Body of pancreas (tissue), 4 donors: Measurements from ENCODE around the gene SLC25A21. TPM values are rescaled to one million over a fixed set of nuclear protein-coding genes. Genes with fewer than 3 reads are reported as not detected.

Source experiments
- ATAC-seq: fragments of 150-250 bp; one replicate; pipeline ENCODE4 v1.9.1; 2016
- DNase-seq, 4 donors: peaks; one replicate each; pipeline ENCODE4 v3.0.0-alpha.2; 2019
- H3K27ac ChIP-seq, 4 donors: fragments of 200-600 bp; sonication (generic); 1 replicate in 3 of 4; 2 replicates in 1 of 4; pipeline versions ENCODE4 v1.5.1 to v1.6.1; 2016 to 2019; ENCODE audit warnings: mild to moderate bottlenecking in 1 of 4, mixed read lengths in 1 of 4, moderate library complexity in 1 of 4
- H3K27me3 ChIP-seq, 2 donors: fragments of 200-600 bp; sonication (generic); one replicate each; pipeline ENCODE4 v1.6.0; 2016; ENCODE audit warnings: mild to moderate bottlenecking in 1 of 2
- H3K36me3 ChIP-seq, 2 donors: fragments of 200-600 bp; sonication (generic); replicated peaks in 1 of 2; 2 replicates each; pipeline ENCODE4 v1.5.1; 2016; ENCODE audit warnings: low read depth in 2 of 2; ENCODE audit not compliant: insufficient read depth in 1 of 2
- H3K4me1 ChIP-seq: fragments of 200-600 bp; sonication (generic); one replicate; pipeline ENCODE4 v1.6.0; 2016
- H3K4me3 ChIP-seq, 2 donors: fragments of 200-600 bp; sonication (generic); 1 replicate in 1 of 2; 2 replicates in 1 of 2; pipeline ENCODE4 v1.5.1; 2016 to 2019
- H3K9me3 ChIP-seq, 3 donors: fragments of 200-600 bp; sonication (generic); 1 replicate in 2 of 3; 2 replicates in 1 of 3; pipeline ENCODE4 v1.5.1; 2016
- POLR2A ChIP-seq, 3 donors: fragments of 450-650 bp; IDR thresholded peaks; one replicate each; pipeline ENCODE4 v1.6.1; 2016; ENCODE audit warnings: antibody characterized with exemption in 3 of 3, mild to moderate bottlenecking in 2 of 3
- WGBS, 2 donors: methylation state at CpG; one replicate each; pipeline ENCODE4 v1.1.5; 2017; 5-methylcytosine and 5-hydroxymethylcytosine counted together
- intact Hi-C: fragments of 100-400 bp; cut with DNase I; formaldehyde crosslinking; loops from one replicate; pipeline ENCODE4 v1.15.1; 2023
- total RNA-seq, 2 donors: library from RNA; depleted of rRNA; stranded (reverse); fragments of >200 nt; gene quantifications; one replicate each; pipeline ENCODE4 v1.1.0, GENCODE V29; 2016
- TF ChIP-seq, protein P1 (sequence below), 7 experiments: fragments of 450-650 bp in 4 of 7; fragments of 200-600 bp in 3 of 7; sonication (generic) in 3 of 7; IDR thresholded peaks; one replicate each; pipeline ENCODE4 v1.5.1; 2016 to 2019; ENCODE audit warnings: antibody characterized with exemption in 7 of 7

Gene SLC25A21
- total RNA-seq, 2 donors from 2014 or later = not detected

DNA sequence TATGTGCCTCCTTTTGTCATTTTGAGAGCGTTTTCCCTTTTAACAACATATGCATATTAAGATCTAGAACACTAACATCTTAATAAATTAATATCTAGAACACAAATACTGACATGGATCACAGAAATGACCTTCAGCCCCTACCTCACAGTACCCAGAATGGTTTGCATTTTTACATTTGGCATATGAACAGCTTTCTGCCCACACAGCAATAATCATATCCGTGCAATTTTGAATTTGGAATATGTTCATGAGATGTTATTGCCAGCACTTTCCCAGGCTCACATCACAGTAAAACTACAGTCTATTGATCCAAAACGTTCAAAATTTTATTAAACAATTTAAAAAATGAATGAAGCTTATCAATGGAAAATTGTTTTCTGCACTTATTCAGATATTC is 114.6 kb downstream of the SLC25A21 start:
- peaks cover 0 to 12% (median 0%) of the 10 kb centered on the region in 3 donors for H3K9me3 ChIP-seq
- intact Hi-C loops = no loop called here
- no peak overlapping the region for H3K4me3 ChIP-seq
- no peak for ATAC-seq
- H3K36me3 ChIP-seq = no peaks in the 10 kb centered on the region
- no peaks in the 10 kb centered on the region for H3K27me3 ChIP-seq
- TF ChIP-seq, protein P1, sequence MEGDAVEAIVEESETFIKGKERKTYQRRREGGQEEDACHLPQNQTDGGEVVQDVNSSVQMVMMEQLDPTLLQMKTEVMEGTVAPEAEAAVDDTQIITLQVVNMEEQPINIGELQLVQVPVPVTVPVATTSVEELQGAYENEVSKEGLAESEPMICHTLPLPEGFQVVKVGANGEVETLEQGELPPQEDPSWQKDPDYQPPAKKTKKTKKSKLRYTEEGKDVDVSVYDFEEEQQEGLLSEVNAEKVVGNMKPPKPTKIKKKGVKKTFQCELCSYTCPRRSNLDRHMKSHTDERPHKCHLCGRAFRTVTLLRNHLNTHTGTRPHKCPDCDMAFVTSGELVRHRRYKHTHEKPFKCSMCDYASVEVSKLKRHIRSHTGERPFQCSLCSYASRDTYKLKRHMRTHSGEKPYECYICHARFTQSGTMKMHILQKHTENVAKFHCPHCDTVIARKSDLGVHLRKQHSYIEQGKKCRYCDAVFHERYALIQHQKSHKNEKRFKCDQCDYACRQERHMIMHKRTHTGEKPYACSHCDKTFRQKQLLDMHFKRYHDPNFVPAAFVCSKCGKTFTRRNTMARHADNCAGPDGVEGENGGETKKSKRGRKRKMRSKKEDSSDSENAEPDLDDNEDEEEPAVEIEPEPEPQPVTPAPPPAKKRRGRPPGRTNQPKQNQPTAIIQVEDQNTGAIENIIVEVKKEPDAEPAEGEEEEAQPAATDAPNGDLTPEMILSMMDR (IDR thresholded peaks at IDR 0.05) = no peak
- no peak for TF ChIP-seq POLR2A (IDR thresholded peaks at IDR 0.05)
- 50 to 60% methylated on average over 3 of the region's 3 CpGs for WGBS, 2 donors
- H3K4me1 ChIP-seq = peaks cover 11% of the 10 kb centered on the region
- no peak overlapping the region for H3K27ac ChIP-seq
- DNase-seq = no peak

GRCh38 chr14:37056473-37056872 is 115.9 kb downstream of the SLC25A21 start:
- Histone ChIP-seq H3K27ac (no peak overlapping the region), H3K4me1 (peaks cover 11% of the 10 kb centered on the region), H3K4me3 (no peak overlapping the region), H3K9me3 (peaks cover 0 to 12% (median 0%) of the 10 kb centered on the region in 3 donors), H3K27me3 (no peaks in the 10 kb centered on the region), H3K36me3 (no peaks in the 10 kb centered on the region)
- ATAC-seq (no peak), DNase-seq (no peak)
- TF ChIP-seq, protein P1 (IDR thresholded peaks at IDR 0.05) = no peak
- TF ChIP-seq POLR2A (IDR thresholded peaks at IDR 0.05) = no peak
- intact Hi-C loops = no loop called here
- 50 to 52% methylated on average over 3 of the region's 3 CpGs for WGBS, 2 donors

- Histone ChIP-seq H3K4me1 (no peaks in the 10 kb centered on the region), H3K4me3 (no peak overlapping the region), H3K9me3 (peaks cover 0 to 12% (median 0%) of the 10 kb centered on the region in 3 donors), H3K27ac (no peak overlapping the region), H3K36me3 (no peaks in the 10 kb centered on the region), H3K27me3 (no peaks in the 10 kb centered on the region)
- ATAC-seq (no peak), DNase-seq (no peak)
- 95 to 98% methylated on average over 2 of the region's 2 CpGs for WGBS, 2 donors
- TF ChIP-seq, protein P1 (IDR thresholded peaks at IDR 0.05) = no peak
- no peak for TF ChIP-seq POLR2A (IDR thresholded peaks at IDR 0.05)
- intact Hi-C loops = no loop called here
Measured at GRCh38 chr14:37054869-37055268, 117.5 kb downstream of the SLC25A21 start.

- peaks cover 0 to 12% (median 0%) of the 10 kb centered on the region in 3 donors for H3K9me3 ChIP-seq
- H3K4me1 ChIP-seq = peaks cover 2% of the 10 kb centered on the region
- H3K36me3 ChIP-seq = no peaks in the 10 kb centered on the region
- intact Hi-C loops = no loop called here
- TF ChIP-seq, protein P1 (IDR thresholded peaks at IDR 0.05) = no peak
- TF ChIP-seq POLR2A (IDR thresholded peaks at IDR 0.05) = no peak
- DNase-seq = no peak
- no peak overlapping the region for H3K4me3 ChIP-seq
- ATAC-seq = no peak
- H3K27ac ChIP-seq = no peak overlapping the region
- no peaks in the 10 kb centered on the region for H3K27me3 ChIP-seq
Measured at GRCh38 chr14:37054144-37054543, 118.3 kb downstream of the SLC25A21 start.

GRCh38 chr14:37051680-37052079 is 120.7 kb downstream of the SLC25A21 start:
- H3K4me3 ChIP-seq = no peak overlapping the region
- peak; percentile 80 for ATAC-seq
- TF ChIP-seq, protein P1 (IDR thresholded peaks at IDR 0.05) = no peak
- peak in 2 of 3 donors; percentile 43 to 58 for TF ChIP-seq POLR2A (IDR thresholded peaks at IDR 0.05)
- DNase-seq = peak in 3 of 4 donors; percentile 41 to 62 (median 60)
- H3K27ac ChIP-seq = peak overlapping the region in 2 of 4 donors; percentile 31
- H3K9me3 ChIP-seq = peaks cover 0 to 12% (median 0%) of the 10 kb centered on the region in 3 donors
- no peaks in the 10 kb centered on the region for H3K36me3 ChIP-seq
- H3K27me3 ChIP-seq = no peaks in the 10 kb centered on the region
- WGBS, 2 donors = 56 to 75% methylated on average over 5 of the region's 5 CpGs
- peaks cover 21% of the 10 kb centered on the region for H3K4me1 ChIP-seq
- intact Hi-C loops = no loop called here
